ENCODE results near the gene SLC7A14.

GRCh38 chr3:170560296-170560695, 25.6 kb downstream of the SLC7A14 start:
- TF ChIP-seq POLR2AphosphoS5 (IDR thresholded peaks at IDR 0.05; ENCODE audit: low read depth, low read length) = no peak
- TF ChIP-seq TAF1 (IDR thresholded peaks at IDR 0.05; ENCODE audit: borderline replicate concordance, insufficient read depth, low read length) = no peak
- no peak for TF ChIP-seq SIN3A (IDR thresholded peaks at IDR 0.05; ENCODE audit: borderline replicate concordance, insufficient read depth, low read length)
- TF ChIP-seq, protein P1, sequence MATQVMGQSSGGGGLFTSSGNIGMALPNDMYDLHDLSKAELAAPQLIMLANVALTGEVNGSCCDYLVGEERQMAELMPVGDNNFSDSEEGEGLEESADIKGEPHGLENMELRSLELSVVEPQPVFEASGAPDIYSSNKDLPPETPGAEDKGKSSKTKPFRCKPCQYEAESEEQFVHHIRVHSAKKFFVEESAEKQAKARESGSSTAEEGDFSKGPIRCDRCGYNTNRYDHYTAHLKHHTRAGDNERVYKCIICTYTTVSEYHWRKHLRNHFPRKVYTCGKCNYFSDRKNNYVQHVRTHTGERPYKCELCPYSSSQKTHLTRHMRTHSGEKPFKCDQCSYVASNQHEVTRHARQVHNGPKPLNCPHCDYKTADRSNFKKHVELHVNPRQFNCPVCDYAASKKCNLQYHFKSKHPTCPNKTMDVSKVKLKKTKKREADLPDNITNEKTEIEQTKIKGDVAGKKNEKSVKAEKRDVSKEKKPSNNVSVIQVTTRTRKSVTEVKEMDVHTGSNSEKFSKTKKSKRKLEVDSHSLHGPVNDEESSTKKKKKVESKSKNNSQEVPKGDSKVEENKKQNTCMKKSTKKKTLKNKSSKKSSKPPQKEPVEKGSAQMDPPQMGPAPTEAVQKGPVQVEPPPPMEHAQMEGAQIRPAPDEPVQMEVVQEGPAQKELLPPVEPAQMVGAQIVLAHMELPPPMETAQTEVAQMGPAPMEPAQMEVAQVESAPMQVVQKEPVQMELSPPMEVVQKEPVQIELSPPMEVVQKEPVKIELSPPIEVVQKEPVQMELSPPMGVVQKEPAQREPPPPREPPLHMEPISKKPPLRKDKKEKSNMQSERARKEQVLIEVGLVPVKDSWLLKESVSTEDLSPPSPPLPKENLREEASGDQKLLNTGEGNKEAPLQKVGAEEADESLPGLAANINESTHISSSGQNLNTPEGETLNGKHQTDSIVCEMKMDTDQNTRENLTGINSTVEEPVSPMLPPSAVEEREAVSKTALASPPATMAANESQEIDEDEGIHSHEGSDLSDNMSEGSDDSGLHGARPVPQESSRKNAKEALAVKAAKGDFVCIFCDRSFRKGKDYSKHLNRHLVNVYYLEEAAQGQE (IDR thresholded peaks at IDR 0.05; ENCODE audit: insufficient read depth in 1 of 2, low read depth in 2 of 2, low read length in 2 of 2) = no peak
- TF ChIP-seq FOXP2 (optimal IDR thresholded peaks at IDR 0.05; ENCODE audit: borderline replicate concordance, extremely low read depth, extremely low read length, insufficient read depth) = no peak

Data from PFSK-1 (cell line).